RPMI7951 (cell line): ENCODE results near the gene GULP1. TPM values are rescaled to one million over a fixed set of nuclear protein-coding genes. Genes with fewer than 3 reads are reported as not detected.
"Not testable (repeated sequence)": the region's sequence is repeated elsewhere in the genome, so short reads cannot be mapped to it uniquely, and the experiment has no call there.

Source experiments
- DNase-seq: peaks from one replicate; pipeline ENCODE4 v3.0.0-alpha.2; 2012; ENCODE audit warnings: low read depth
- total RNA-seq: library from RNA; depleted of rRNA; stranded (reverse); fragments of >200 nt; shearing (Covaris generic); gene quantifications from 2 replicates; pipeline ENCODE4 v1.2.3, GENCODE V29; 2014

The GULP1 gene
- total RNA-seq, 1 experiment from 2014 or later, result 87.0 TPM

DNA sequence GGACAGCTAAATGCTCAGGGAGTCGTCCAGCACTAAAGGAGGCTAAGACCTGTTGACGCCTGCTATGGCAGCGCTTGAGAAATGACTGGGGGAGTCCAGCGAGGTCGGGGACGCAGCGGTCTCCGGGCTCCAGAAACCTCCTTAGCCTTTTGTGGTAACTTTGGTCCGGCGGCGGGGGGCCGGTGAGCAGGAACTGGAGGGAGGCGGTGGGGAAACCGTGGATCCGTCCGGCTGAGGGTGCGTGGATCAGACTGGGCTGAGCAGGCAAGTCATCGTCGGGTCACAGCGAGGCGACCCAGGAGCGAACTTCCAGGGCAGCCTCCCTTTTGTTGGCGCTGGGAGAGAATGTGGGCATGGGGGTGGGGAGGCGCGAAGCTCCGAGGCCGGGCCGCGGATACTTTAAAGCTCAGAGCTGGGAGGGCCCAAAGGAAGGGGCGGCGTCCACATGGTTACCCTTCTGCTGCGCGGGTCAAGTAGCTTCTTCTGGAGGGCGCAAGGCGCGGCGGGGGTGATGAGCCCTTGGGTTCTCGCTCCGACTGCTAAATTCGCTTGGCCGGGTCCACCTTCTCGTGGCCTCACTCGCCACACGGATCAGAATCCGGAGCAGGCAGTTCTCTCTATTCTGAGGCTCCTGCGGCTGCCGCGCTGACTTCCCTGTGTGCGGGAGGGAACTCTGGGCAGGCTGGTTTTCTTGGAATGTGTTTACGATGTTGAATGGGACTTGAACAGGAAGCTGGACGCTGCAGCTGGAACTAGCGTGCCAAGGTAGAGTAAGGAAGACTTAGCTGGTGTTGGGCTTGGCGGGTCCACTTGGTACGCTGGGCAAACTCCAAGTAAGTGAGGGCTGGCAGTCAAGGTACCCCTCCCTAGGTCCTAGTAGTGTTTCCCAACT, 920 bp downstream of the GULP1 start:
- peak; percentile 93 for DNase-seq

- peak; percentile 87 for DNase-seq
These were observed 2.1 kb downstream of the GULP1 start for GRCh38 chr2:188293601-188294351.

DNA sequence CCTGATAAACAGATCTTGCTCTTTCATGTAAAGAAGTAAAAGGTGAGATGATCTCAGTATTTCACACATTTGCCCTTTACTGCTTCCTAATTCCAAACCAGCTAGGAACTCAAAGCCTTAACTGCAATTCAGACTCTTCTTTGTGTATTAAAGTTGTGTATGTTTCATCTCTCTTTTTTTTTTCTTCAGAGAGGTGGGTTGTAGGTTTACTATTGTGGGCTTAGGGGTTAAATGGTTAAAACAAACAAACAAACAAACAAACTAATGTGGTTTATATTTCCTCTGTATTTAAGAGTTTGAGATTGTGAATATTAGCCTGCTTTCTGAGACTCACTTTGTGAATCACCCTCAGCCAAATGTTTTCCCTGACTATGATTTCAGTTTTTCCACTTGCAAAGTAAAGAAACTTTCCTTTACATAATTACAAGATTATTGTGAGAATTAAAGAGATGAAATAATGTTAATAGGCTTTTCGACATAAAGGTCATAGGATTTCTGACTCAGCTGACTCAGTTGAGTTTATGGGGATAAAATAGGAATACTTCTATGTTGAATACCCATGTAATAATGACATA, 2.8 kb downstream of the GULP1 start:
- no peak for DNase-seq

GRCh38 chr2:188295067-188295685, 3.5 kb downstream of the GULP1 start:
- no peak for DNase-seq

- DNase-seq, result no peak
These were observed 6.3 kb downstream of the GULP1 start for GRCh38 chr2:188297978-188298377.

GRCh38 chr2:188298937-188299371, 7.3 kb downstream of the GULP1 start:
- not testable (repeated sequence) for DNase-seq

DNA sequence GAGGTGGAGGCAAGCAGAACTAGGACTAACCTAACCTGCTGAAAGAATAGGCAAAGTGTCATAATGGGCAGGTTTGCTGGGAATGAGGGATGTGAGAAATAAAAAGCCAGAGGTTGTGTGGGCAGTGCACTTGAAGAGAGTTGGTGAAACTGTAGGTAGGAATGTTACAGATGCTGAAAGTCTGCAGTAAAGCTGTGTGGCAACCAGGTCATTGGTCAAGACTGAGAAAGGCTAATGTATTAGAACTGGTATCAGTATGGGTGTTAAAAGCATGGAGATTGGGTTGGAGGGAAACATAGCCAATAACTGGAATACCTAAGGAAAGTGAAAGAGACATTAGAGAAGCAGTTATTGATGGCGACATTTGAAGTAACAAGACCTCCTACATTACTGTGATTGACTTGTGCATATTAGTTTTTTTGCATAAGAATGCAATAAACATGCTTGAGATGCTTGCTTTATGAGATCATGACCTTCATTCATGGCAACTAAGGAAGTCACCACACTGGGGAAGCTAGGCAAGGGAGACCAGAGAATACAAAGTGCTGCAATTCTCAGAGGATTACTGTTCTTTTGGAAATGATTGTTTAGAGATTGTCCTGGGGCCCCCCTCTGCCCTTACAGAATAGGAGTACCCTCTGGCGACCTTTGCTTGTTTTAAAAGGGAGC, 11.8 kb downstream of the GULP1 start:
- DNase-seq, result peak; percentile 90

GRCh38 chr2:188305271-188305670, 13.6 kb downstream of the GULP1 start:
- DNase-seq, result no peak

DNA sequence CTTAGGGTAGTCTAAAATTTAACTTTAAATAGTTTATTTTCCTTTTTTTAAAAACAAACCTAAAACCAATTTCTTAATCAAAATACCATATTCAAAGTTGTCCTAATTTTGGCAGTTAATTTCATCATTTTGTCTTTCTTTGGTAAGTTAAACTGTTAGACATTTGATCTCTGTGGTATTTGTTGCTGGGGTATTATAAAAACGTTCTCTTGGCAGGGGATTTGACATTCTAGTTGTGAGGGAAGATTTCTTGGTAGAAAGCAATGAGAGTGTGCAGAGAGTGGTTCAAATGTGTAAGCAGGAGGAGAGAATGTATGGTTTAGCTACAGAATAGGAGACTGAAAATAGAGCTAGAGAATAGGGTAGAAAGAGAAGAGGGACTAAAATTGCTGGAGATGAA, 14.6 kb downstream of the GULP1 start:
- DNase-seq, result no peak

- no peak for DNase-seq
These were observed 16.2 kb downstream of the GULP1 start for GRCh38 chr2:188307850-188308283.

- no peak for DNase-seq
These were observed 16.8 kb downstream of the GULP1 start for GRCh38 chr2:188308483-188308882.

DNA sequence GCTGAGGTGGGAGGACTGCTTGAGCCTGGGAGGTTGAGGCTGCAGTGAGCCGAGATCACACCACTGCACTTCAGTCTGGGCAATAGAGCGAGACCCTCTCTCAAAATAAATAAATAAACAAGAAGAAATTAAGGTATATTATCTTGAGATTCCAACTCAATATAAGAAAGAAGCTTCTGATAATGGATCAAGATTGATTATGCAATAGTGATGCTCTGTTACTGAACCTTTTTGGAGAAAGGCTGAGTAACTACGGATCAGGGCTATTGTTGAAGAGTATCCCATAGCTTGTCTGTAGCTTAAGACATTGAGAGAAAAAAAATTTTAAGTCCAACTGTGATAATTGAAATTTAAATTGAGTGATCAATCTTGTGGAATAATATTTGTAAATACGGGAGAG, 17.7 kb downstream of the GULP1 start:
- DNase-seq, result no peak

DNA sequence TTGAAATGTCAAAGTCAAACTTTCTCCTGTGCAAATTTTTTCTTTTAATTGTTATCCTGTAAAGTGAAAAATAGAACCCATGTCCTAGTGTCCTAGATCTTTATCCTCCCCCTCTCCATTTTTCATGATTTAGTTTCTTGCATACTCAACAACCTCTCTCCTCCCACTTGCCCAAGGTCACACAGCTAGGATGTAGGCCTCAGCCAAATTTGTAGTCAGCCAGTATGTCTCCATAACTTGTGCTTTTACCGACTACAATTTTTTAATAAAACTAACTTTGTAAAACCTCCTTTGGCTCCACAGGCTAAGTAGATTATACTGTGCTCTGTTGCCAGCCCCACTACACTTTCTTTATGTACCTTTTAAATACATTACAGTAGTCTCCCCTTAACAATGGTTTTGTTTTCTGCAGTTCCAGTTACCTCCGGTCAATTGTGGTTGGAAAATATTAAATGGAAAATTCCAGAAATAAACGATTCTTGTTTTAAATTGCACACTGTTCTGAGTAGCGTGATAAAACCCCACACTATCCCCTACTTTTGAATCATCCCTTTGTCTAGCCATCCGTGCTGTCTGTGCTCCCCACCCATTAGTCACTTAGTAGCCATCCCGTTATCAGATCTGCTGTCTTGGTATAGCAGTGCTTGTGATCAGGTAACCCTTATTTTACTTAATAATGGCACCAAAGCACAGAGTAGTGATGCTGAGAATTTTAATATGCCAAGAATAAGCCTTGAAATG, 22.8 kb downstream of the GULP1 start:
- DNase-seq, result peak; percentile 86

GRCh38 chr2:188315750-188316149, 24.1 kb downstream of the GULP1 start:
- DNase-seq, result peak; percentile 38

- DNase-seq, result peak; percentile 45
These were observed 24.7 kb downstream of the GULP1 start for GRCh38 chr2:188316342-188316741.

- DNase-seq, result no peak
These were observed 25.2 kb downstream of the GULP1 start for GRCh38 chr2:188316791-188317423.

- no peak for DNase-seq
These were observed 26.6 kb downstream of the GULP1 start for GRCh38 chr2:188318161-188318749.

DNA sequence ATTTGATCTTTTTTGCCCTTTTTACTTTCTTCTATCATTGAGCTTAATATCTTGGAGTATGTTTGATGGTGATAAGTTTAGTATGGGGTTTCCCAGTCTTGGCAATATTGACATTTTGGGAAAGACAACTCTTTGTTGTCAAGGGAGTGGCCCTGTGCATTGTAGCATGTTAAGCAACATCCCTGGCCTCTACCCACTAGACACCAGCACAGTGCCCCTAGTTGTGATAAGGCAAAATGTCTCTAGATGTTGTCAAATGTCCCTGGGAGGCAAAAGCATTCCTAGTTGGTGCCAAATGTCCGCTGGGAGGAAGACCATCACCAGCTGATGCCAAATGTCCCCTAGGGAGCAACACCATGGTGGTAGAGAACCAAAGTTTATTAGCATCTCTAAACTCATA, 28.2 kb downstream of the GULP1 start:
- DNase-seq, result no peak

- no peak for DNase-seq
These were observed 29.2 kb downstream of the GULP1 start for GRCh38 chr2:188320861-188321260.
